BJ (cell line): ENCODE measurements around the gene DTD1. TPM values are rescaled to one million over a fixed set of nuclear protein-coding genes. Genes with fewer than 3 reads are reported as not detected.

ENCODE experiments used
- CTCF ChIA-PET: fragments of 350-600 bp; formaldehyde crosslinking; extraction: SDS; loops from one replicate; lab custom pipeline; 2021; ENCODE audit warnings: antibody characterized with exemption, inconsistent platforms; lab: Yijun Ruan, JAX
- POLR2A ChIA-PET: fragments of 300-600 bp; sonication (Branson Sonifier 250); formaldehyde crosslinking; extraction: SDS; loops from one replicate; lab custom pipeline; 2021; ENCODE audit warnings: antibody characterized with exemption; lab: Charles Lee
- DNase-seq: peaks from one replicate; pipeline ENCODE4 v3.0.0-alpha.2; 2011; ENCODE audit warnings: low read depth
- H3K27me3 ChIP-seq: 2 replicates; pipeline ENCODE4 v1.6.0; 2011; ENCODE audit warnings: low read length; ENCODE audit not compliant: control insufficient read depth, insufficient read depth
- H3K36me3 ChIP-seq: 2 replicates; pipeline ENCODE4 v1.5.1; 2011; ENCODE audit warnings: low read length; ENCODE audit not compliant: control insufficient read depth, insufficient read depth
- H3K4me3 ChIP-seq: 2 replicates; pipeline ENCODE4 v1.5.1; 2011; ENCODE audit warnings: low read depth, mild to moderate bottlenecking, control low read depth, low read length
- polyA plus RNA-seq: library from polyadenylated mRNA; depleted of rRNA; stranded (reverse); fragments of >200 nt; gene quantifications from 2 replicates; pipeline ENCODE4 v1.2.3, GENCODE V29; 2011
- TF ChIP-seq, protein P1 (sequence below): IDR thresholded peaks from 2 replicates; pipeline ENCODE4 v1.5.1; 2011; ENCODE audit warnings: low read depth, mild to moderate bottlenecking, control low read depth, inconsistent platforms, low read length, moderate library complexity; ENCODE audit not compliant: insufficient read depth

DTD1 gene
- polyA plus RNA-seq, 1 experiment: 47.3 TPM

DNA sequence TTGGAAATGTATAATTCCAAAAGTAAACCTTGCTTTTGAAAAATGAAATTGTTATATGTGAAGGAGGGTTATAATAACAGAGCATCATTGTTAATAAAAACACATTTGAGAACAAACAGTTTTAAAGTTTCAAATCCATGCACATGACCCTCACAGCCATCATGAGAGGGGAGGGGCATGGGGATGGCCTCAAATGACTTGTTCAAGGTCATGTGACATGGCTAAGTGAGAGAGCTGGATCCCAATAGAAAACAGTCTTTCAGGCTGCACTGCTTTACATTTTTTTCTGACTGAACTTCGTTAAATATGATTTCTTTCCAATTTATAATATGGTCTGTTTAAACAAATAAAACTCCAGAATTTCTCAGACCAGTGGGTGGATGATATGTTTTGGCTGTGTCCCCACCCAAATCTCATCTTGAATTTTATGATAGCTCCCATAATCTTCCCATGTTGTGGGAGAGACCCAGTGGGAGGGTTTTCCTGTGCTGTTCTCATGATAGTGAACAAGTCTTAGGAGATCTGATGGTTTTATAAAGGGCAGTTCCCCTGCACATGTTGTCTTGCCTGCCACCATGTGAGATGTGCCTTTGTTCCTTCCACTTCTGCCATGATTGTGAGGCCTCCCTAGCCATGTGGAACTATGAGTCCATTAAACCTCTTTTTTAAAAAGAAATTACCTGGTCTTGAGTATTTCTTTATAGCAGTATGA is 66.0 kb downstream of the DTD1 start:
- POLR2A ChIA-PET: interaction anchor here (0.7 kb wide), 1 partner anchor 18 kb away, joined by 3 read pairs; no protein-coding TSS in a partner anchor
- Histone ChIP-seq H3K27me3 (no peaks in the 10 kb centered on the region), H3K4me3 (no peak overlapping the region), H3K36me3 (no peaks in the 10 kb centered on the region; the same call in 1 of the 2 replicates)
- TF ChIP-seq, protein P1, sequence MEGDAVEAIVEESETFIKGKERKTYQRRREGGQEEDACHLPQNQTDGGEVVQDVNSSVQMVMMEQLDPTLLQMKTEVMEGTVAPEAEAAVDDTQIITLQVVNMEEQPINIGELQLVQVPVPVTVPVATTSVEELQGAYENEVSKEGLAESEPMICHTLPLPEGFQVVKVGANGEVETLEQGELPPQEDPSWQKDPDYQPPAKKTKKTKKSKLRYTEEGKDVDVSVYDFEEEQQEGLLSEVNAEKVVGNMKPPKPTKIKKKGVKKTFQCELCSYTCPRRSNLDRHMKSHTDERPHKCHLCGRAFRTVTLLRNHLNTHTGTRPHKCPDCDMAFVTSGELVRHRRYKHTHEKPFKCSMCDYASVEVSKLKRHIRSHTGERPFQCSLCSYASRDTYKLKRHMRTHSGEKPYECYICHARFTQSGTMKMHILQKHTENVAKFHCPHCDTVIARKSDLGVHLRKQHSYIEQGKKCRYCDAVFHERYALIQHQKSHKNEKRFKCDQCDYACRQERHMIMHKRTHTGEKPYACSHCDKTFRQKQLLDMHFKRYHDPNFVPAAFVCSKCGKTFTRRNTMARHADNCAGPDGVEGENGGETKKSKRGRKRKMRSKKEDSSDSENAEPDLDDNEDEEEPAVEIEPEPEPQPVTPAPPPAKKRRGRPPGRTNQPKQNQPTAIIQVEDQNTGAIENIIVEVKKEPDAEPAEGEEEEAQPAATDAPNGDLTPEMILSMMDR: no peak
- no peak for DNase-seq
- CTCF ChIA-PET: interaction anchor here (1.0 to 1.2 kb wide), 2 partner anchors 8 to 22 kb away, joined by 3 read pairs; no protein-coding TSS in a partner anchor

DNA sequence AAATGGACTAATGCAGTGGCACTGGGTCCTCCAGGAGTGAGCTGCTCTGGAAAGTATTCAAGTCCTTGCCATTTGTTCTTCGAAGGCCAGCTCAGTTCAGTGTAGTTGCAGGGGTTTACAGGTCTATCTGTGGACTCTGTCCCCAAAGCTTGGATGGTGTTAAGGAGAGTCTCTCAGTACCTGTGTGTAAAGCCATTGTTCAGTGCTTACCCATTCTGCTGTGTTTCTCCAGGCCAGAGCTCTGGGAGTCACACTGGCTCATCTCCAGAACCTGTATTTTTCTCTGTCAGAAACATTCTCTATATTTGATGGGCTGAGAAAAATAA is 66.6 kb downstream of the DTD1 start:
- no peak for DNase-seq
- ChIA-PET CTCF (interaction anchor here (1.2 kb wide), 1 partner anchor 22 kb away, joined by 3 read pairs; no protein-coding TSS in a partner anchor), POLR2A (no interaction called here)
- Histone ChIP-seq H3K27me3 (no peaks in the 10 kb centered on the region), H3K36me3 (no peaks in the 10 kb centered on the region; the same call in 1 of the 2 replicates), H3K4me3 (no peak overlapping the region)
- TF ChIP-seq, protein P1: no peak

DNA sequence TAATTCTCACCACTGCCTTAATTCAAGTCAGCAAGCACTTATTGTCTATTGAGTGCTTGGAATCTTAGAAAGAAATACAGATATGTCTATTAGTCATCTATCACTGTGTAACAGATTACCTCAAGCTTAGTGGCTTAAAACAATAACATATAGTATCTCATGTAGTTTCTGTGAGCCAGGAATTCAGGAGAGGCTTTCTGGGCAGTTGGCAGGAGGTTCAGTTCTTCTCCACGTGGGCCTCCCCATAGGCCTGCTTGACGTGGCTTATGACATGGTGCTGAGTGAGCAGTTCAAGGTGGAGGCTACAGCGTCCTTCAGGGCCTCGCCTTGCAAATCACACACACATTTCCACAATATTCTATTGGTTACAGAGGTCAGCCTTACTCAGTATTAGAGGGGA is 69.7 kb downstream of the DTD1 start:
- no peak overlapping the region for H3K4me3 ChIP-seq
- no peaks in the 10 kb centered on the region for H3K27me3 ChIP-seq
- TF ChIP-seq, protein P1: no peak
- DNase-seq: no peak
- POLR2A ChIA-PET: no interaction called here
- no peaks in the 10 kb centered on the region; the same call in 1 of the 2 replicates for H3K36me3 ChIP-seq
- CTCF ChIA-PET: no interaction called here

DNA sequence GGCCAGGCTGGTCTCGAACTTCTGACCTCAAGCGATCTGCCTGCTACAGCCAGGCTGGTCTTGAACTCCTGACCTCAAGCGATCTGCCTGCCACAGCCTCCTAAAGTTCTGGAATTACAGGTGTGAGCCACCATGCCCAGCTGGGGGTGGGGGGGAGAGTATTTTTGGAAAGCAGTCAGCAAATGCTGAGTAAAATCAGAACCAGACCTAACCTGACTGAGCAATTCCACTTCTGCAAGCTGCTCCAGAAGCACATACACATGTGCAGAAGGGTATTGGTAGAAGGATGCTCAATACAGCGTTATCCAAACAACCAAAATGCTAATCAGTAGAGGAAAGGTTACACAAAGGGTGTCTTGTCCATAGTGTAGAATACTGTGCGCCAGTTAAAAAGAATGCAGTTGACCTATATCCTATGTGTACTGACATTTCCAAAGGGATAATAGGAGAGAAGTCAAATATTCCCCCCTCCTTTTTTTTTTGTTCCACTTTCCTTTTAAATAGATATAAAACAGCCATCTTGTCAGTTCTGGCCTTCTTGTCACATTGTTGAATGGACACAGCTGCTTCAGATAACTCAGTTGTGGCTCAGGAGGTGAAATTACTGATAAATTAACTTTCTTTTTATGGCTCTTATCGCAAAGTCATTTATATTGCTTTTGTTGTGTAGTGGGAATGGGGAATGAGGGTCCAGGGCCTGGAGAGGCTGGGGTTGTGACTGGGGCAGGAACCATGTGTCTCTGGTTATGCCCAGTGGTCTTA is 74.6 kb downstream of the DTD1 start:
- no peaks in the 10 kb centered on the region for H3K27me3 ChIP-seq
- H3K4me3 ChIP-seq: no peak overlapping the region
- ChIA-PET CTCF (interaction anchor here (0.6 to 0.9 kb wide), 2 partner anchors 9 to 1998 kb away, joined by 3 read pairs; no protein-coding TSS in a partner anchor), POLR2A (no interaction called here)
- DNase-seq: no peak
- H3K36me3 ChIP-seq: no peaks in the 10 kb centered on the region
- TF ChIP-seq, protein P1: no peak

DNA sequence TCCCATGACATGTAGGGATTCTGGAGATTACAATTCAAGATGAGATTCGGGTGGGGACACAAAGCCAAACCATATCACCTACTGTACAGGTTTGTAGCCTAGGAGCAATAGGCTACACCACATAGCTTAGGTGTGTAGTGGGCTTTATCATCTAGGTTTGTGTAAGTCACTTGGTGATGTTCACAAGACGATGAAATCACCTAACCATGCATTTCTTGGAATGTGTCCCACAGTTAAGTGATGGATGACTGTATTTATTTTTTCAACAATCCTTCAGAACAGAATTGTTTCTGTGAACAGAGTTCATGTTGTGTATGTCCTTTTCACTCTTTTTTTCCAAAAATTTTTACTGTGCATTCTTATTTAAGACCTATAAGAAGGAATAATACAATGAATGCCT is 76.1 kb downstream of the DTD1 start:
- TF ChIP-seq, protein P1: no peak
- Histone ChIP-seq H3K27me3 (no peaks in the 10 kb centered on the region), H3K4me3 (no peak overlapping the region), H3K36me3 (no peaks in the 10 kb centered on the region)
- DNase-seq: no peak
- CTCF ChIA-PET: interaction anchor here (1.1 kb wide), 1 partner anchor 12 kb away, joined by 3 read pairs; no protein-coding TSS in a partner anchor
- POLR2A ChIA-PET: no interaction called here
